ENCODE results near the gene GNB1L. TPM values are rescaled to one million over a fixed set of nuclear protein-coding genes. Genes with fewer than 3 reads are reported as not detected.
"Not testable (repeated sequence)": the region's sequence is repeated elsewhere in the genome, so short reads cannot be mapped to it uniquely, and the experiment has no call there.

Gene GNB1L
- total RNA-seq, 1 experiment from 2014 or later: 7.6 TPM

GRCh38 chr22:19795617-19796008 is 59.1 kb downstream of the GNB1L start:
- DNase-seq (ENCODE audit: low read depth): no peak

GRCh38 chr22:19793661-19794310 is 60.9 kb downstream of the GNB1L start:
- DNase-seq (ENCODE audit: low read depth): no peak

- DNase-seq (ENCODE audit: low read depth): no peak
Measured at GRCh38 chr22:19793161-19793560, 61.5 kb downstream of the GNB1L start.

- DNase-seq (ENCODE audit: low read depth): not testable (repeated sequence)
Measured at GRCh38 chr22:19792383-19792896, 62.2 kb downstream of the GNB1L start.

GRCh38 chr22:19791894-19792293 is 62.8 kb downstream of the GNB1L start:
- DNase-seq (ENCODE audit: low read depth): no peak

- no peak for DNase-seq (ENCODE audit: low read depth)
Measured at GRCh38 chr22:19791243-19791642, 63.4 kb downstream of the GNB1L start.

GRCh38 chr22:19789828-19790227 is 64.8 kb downstream of the GNB1L start:
- DNase-seq (ENCODE audit: low read depth): no peak

- no peak for DNase-seq (ENCODE audit: low read depth)
Measured at GRCh38 chr22:19789406-19789805, 65.3 kb downstream of the GNB1L start.

- DNase-seq (ENCODE audit: low read depth): no peak
Measured at GRCh38 chr22:19788661-19789225, 65.9 kb downstream of the GNB1L start.

GRCh38 chr22:19787849-19788141 is 66.9 kb downstream of the GNB1L start:
- DNase-seq (ENCODE audit: low read depth): no peak

- no peak for DNase-seq (ENCODE audit: low read depth)
Measured at GRCh38 chr22:19786959-19787848, 67.5 kb downstream of the GNB1L start.

GRCh38 chr22:19786264-19786585 is 68.4 kb downstream of the GNB1L start:
- DNase-seq (ENCODE audit: low read depth): no peak

GRCh38 chr22:19785461-19786263 is 69.0 kb downstream of the GNB1L start:
- no peak for DNase-seq (ENCODE audit: low read depth)

- no peak for DNase-seq (ENCODE audit: low read depth)
Measured at GRCh38 chr22:19784384-19785175, 70.1 kb downstream of the GNB1L start.

- DNase-seq (ENCODE audit: low read depth): no peak
Measured at GRCh38 chr22:19783586-19784383, 70.9 kb downstream of the GNB1L start.

- no peak for DNase-seq (ENCODE audit: low read depth)
Measured at GRCh38 chr22:19782533-19782932, 72.1 kb downstream of the GNB1L start.

GRCh38 chr22:19779685-19780268 is 74.9 kb downstream of the GNB1L start:
- DNase-seq (ENCODE audit: low read depth): no peak

- DNase-seq (ENCODE audit: low read depth): no peak
Measured at GRCh38 chr22:19779011-19779421, 75.7 kb downstream of the GNB1L start.

- DNase-seq (ENCODE audit: low read depth): not testable (repeated sequence)
Measured at GRCh38 chr22:19777192-19777591, 77.5 kb downstream of the GNB1L start.

GRCh38 chr22:19776433-19777031 is 78.1 kb downstream of the GNB1L start:
- no peak for DNase-seq (ENCODE audit: low read depth)

All from M059J (cell line).